WTC11 (cell line): ENCODE results near the gene TMEM207. TPM values are rescaled to one million over a fixed set of nuclear protein-coding genes. Genes with fewer than 3 reads are reported as not detected.

Source experiments
- ATAC-seq: fragments of 200-7000 bp; cut with Tn5 transposase; 2 replicates; pipeline ENCODE4 v1.10.0; 2021; ENCODE audit warnings: mild to moderate bottlenecking, moderate library complexity
- CTCF ChIA-PET: fragments of 300-600 bp; sonication (Branson Sonifier 250); formaldehyde crosslinking; loops from one replicate; lab custom pipeline; 2021; ENCODE audit warnings: antibody characterized with exemption; lab: Charles Lee
- POLR2A ChIA-PET: fragments of 350-600 bp; sonication (Branson Sonifier 250); formaldehyde crosslinking; loops from one replicate; lab custom pipeline; 2021; ENCODE audit warnings: antibody characterized with exemption; lab: Charles Lee
- DNase-seq: peaks from one replicate; pipeline ENCODE4 v3.0.0; 2021; ENCODE audit warnings: low spot score
- H3K27ac Mint-ChIP-seq: 2 replicates; pipeline ENCODE4 v1.8.0; 2021; ENCODE audit warnings: mixed read lengths
- H3K27me3 Mint-ChIP-seq: 2 replicates; pipeline ENCODE4 v1.8.0; 2021; ENCODE audit warnings: low read depth, mild to moderate bottlenecking, moderate library complexity, mixed read lengths
- H3K36me3 Mint-ChIP-seq: 2 replicates; pipeline ENCODE4 v1.8.0; 2021; ENCODE audit warnings: mixed read lengths
- H3K4me1 Mint-ChIP-seq: 2 replicates; pipeline ENCODE4 v1.8.0; 2022; ENCODE audit warnings: mixed read lengths
- H3K4me3 Mint-ChIP-seq: 2 replicates; pipeline ENCODE4 v1.8.0; 2021; ENCODE audit warnings: mild to moderate bottlenecking, moderate library complexity, mixed read lengths
- H3K9me3 Mint-ChIP-seq: 2 replicates; pipeline ENCODE4 v1.8.0; 2021; ENCODE audit warnings: mixed read lengths
- AFF4 ChIP-seq: sonication (generic); formaldehyde crosslinking; IDR thresholded peaks from 2 replicates; pipeline ENCODE4 v1.8.1; 2023; ENCODE audit warnings: mild to moderate bottlenecking, missing genetic modification reagents, borderline replicate concordance
- CTCF ChIP-seq: fragments of 200-600 bp; IDR thresholded peaks from 2 replicates; pipeline ENCODE4 v1.8.0; 2022; ENCODE audit warnings: antibody characterized with exemption
- ELF4 ChIP-seq: sonication (generic); formaldehyde crosslinking; IDR thresholded peaks from 2 replicates; pipeline ENCODE4 v1.8.1; 2022; ENCODE audit warnings: low read depth, mild to moderate bottlenecking, moderate library complexity, missing genetic modification reagents
- FOXJ3 ChIP-seq: sonication (generic); formaldehyde crosslinking; IDR thresholded peaks from 2 replicates; pipeline ENCODE4 v1.9.0; 2021; ENCODE audit warnings: missing genetic modification reagents, mild to moderate bottlenecking, borderline replicate concordance
- GTF2I ChIP-seq: fragments of 250-450 bp; sonication (Bioruptor Pico); conservative IDR thresholded peaks from 2 replicates; pipeline ENCODE4 v1.4.0; 2021; ENCODE audit warnings: mild to moderate bottlenecking
- JAZF1 ChIP-seq: fragments of 250-450 bp; sonication (Bioruptor Pico); IDR thresholded peaks from 2 replicates; pipeline ENCODE4 v1.9.0; 2021; ENCODE audit warnings: moderate library complexity, mild to moderate bottlenecking, inconsistent platforms
- KAT7 ChIP-seq: sonication (generic); formaldehyde crosslinking; IDR thresholded peaks from 2 replicates; pipeline ENCODE4 v1.8.1; 2023; ENCODE audit warnings: missing genetic modification reagents, mild to moderate bottlenecking, borderline replicate concordance
- MYBL2 ChIP-seq: sonication (generic); formaldehyde crosslinking; IDR thresholded peaks from 2 replicates; pipeline ENCODE4 v1.8.1; 2023; ENCODE audit warnings: mild to moderate bottlenecking, moderate library complexity, missing genetic modification reagents
- NFE2L1 ChIP-seq: sonication (generic); formaldehyde crosslinking; IDR thresholded peaks from 2 replicates; pipeline ENCODE4 v1.8.1; 2023; ENCODE audit warnings: missing genetic modification reagents
- PRRX2 ChIP-seq: fragments of 250-450 bp; sonication (Bioruptor Pico); IDR thresholded peaks from 2 replicates; pipeline ENCODE4 v1.8.0; 2021; ENCODE audit warnings: mild to moderate bottlenecking
- SMAD3 ChIP-seq: sonication (generic); formaldehyde crosslinking; IDR thresholded peaks from 2 replicates; pipeline ENCODE4 v1.8.0; 2022; ENCODE audit warnings: missing genetic modification reagents, mild to moderate bottlenecking, borderline replicate concordance
- TCF7 ChIP-seq: sonication (generic); formaldehyde crosslinking; IDR thresholded peaks from 2 replicates; pipeline ENCODE4 v1.8.0; 2022; ENCODE audit warnings: mild to moderate bottlenecking, low read depth, missing genetic modification reagents, moderate library complexity
- TEAD4 ChIP-seq: sonication (generic); formaldehyde crosslinking; IDR thresholded peaks from 2 replicates; pipeline ENCODE4 v1.8.0; 2022; ENCODE audit warnings: mild to moderate bottlenecking, missing genetic modification reagents
- USF2 ChIP-seq: sonication (generic); formaldehyde crosslinking; IDR thresholded peaks from 2 replicates; pipeline ENCODE4 v1.8.1; 2023; ENCODE audit warnings: mild to moderate bottlenecking, missing genetic modification reagents, moderate library complexity
- ZBTB21 ChIP-seq: sonication (generic); formaldehyde crosslinking; IDR thresholded peaks from 2 replicates; pipeline ENCODE4 v1.8.1; 2023; ENCODE audit warnings: mild to moderate bottlenecking, missing genetic modification reagents, borderline replicate concordance
- ZNF671 ChIP-seq: fragments of 250-450 bp; sonication (Bioruptor Pico); IDR thresholded peaks from 2 replicates; pipeline ENCODE4 v1.8.0; 2021; ENCODE audit warnings: mild to moderate bottlenecking
- total RNA-seq: library from RNA; stranded (reverse); gene quantifications from 3 replicates; pipeline ENCODE4 v1.2.3, GENCODE V29; 2021
- TF ChIP-seq, protein P1 (sequence below): sonication (generic); formaldehyde crosslinking; IDR thresholded peaks from 2 replicates; pipeline ENCODE4 v1.8.1; 2023; ENCODE audit warnings: mild to moderate bottlenecking, missing genetic modification reagents
- TF ChIP-seq, protein P2 (sequence below): fragments of 250-450 bp; sonication (Bioruptor Pico); conservative IDR thresholded peaks from 2 replicates; pipeline ENCODE4 v1.9.0; 2021; ENCODE audit warnings: mild to moderate bottlenecking
- TF ChIP-seq, protein P3 (sequence below): fragments of 250-450 bp; sonication (Bioruptor Pico); IDR thresholded peaks from 2 replicates; pipeline ENCODE4 v1.9.0; 2021; ENCODE audit warnings: moderate library complexity, mild to moderate bottlenecking, inconsistent platforms, borderline replicate concordance
- TF ChIP-seq, protein P4 (sequence below): fragments of 250-450 bp; sonication (Bioruptor Pico); IDR thresholded peaks from 2 replicates; pipeline ENCODE4 v1.8.0; 2021; ENCODE audit warnings: mild to moderate bottlenecking

Gene TMEM207
- total RNA-seq, 1 experiment from 2014 or later: not detected

DNA sequence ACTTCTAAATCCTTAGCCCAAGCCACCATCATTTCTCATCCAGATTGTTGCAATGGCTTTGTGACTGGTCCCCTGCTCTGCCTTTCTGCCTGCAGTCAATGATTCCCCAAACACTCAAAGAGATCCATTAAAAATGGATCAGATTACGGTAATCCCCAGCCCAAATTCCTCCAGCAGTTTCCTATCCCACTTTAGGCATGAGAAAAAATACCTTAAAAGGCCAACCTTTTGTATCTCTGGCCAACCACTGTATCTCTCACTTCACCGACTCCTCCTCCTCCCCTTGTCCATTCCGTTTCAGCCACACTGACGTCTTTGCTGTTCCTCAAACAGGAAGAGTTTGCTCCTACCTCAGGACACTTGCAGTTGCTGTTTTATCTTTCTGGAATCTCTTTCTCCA, 43.3 kb upstream of the TMEM207 start:
- POLR2A ChIA-PET: no interaction called here
- CTCF ChIA-PET: no interaction called here
- Mint-ChIP-seq H3K27me3 (no peaks in the 10 kb centered on the region), H3K9me3 (no peaks in the 10 kb centered on the region), H3K4me3 (no peak overlapping the region), H3K4me1 (peaks cover 13% of the 10 kb centered on the region), H3K36me3 (no peaks in the 10 kb centered on the region), H3K27ac (no peak overlapping the region)
- TF ChIP-seq, protein P1, sequence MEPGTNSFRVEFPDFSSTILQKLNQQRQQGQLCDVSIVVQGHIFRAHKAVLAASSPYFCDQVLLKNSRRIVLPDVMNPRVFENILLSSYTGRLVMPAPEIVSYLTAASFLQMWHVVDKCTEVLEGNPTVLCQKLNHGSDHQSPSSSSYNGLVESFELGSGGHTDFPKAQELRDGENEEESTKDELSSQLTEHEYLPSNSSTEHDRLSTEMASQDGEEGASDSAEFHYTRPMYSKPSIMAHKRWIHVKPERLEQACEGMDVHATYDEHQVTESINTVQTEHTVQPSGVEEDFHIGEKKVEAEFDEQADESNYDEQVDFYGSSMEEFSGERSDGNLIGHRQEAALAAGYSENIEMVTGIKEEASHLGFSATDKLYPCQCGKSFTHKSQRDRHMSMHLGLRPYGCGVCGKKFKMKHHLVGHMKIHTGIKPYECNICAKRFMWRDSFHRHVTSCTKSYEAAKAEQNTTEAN (CRISPR knock-in tag): no peak
- TF ChIP-seq GTF2I: peak; percentile 36; the same call in 1 of the 2 replicates
- no peak for TF ChIP-seq NFE2L1 (CRISPR knock-in tag)
- TF ChIP-seq, protein P2, sequence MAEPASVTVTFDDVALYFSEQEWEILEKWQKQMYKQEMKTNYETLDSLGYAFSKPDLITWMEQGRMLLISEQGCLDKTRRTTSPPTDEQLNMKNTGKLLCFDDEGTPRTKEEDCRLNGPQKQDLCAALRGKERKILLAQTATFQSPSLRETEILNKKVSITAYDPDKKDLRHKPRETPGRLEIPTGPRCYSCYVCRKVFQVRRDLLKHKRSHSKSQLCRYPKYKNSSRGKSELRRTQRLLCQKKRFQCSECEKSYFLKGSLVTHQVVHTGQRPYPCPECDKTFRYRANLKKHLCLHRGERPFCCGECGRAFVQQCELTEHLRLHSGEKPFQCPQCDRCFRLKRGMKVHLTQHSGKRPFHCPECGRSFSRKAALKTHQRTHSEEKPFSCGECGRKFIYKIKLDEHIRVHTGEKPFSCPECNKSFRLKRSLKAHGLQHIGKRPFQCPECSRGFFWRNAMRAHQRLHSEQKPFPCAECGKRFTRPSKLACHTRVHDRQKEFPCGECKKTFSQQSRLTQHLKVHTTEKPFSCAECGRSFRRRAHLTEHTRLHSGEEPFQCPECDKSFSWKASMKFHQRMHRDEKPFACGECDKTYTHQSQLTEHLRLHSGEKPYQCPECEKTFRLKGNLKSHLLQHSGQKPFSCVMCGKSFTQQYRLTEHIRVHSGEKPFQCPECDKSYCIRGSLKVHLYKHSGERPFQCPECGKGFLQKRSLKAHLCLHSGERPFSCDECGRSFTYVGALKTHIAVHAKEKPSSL: no peak
- peak; percentile 91 for ATAC-seq
- no peak for DNase-seq

DNA sequence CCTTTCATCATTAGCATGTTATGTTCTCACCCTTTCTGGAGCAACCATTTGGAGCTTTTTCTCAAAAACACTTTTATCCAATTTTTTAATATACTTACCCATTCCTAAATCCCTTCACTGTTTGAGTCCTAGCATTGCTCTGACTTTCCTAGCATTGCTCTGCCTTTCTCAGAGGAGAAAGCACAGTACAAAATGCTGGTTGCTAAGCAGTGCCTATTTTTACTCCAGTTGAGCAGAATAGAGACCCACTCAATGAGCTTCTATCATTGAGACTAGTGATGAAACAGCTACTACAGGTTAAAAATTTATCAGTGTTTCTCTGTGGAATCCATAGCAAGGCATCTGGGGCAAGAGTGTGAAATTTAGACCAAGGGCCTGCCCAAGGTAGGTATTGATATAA, 42.4 kb upstream of the TMEM207 start:
- Mint-ChIP-seq H3K27me3 (no peaks in the 10 kb centered on the region), H3K4me3 (no peak overlapping the region), H3K27ac (no peak overlapping the region), H3K4me1 (peaks cover 14% of the 10 kb centered on the region), H3K9me3 (no peaks in the 10 kb centered on the region), H3K36me3 (no peaks in the 10 kb centered on the region)
- ChIA-PET CTCF (interaction anchor here (0.6 kb wide), 1 partner anchor 20 kb away, joined by 3 read pairs; no protein-coding TSS in a partner anchor), POLR2A (no interaction called here)
- TF ChIP-seq JAZF1 (CRISPR knock-in tag) (no peak), KAT7 (CRISPR knock-in tag) (no peak), USF2 (CRISPR knock-in tag) (no peak), MYBL2 (CRISPR knock-in tag) (no peak), CTCF (no peak), PRRX2 (CRISPR knock-in tag) (no peak), ZBTB21 (CRISPR knock-in tag) (no peak), ELF4 (CRISPR knock-in tag) (no peak), FOXJ3 (CRISPR knock-in tag) (no peak), TCF7 (CRISPR knock-in tag) (no peak), ZNF671 (CRISPR knock-in tag) (no peak), AFF4 (CRISPR knock-in tag) (no peak), SMAD3 (CRISPR knock-in tag) (no peak), TEAD4 (CRISPR knock-in tag) (no peak)
- TF ChIP-seq, protein P3, sequence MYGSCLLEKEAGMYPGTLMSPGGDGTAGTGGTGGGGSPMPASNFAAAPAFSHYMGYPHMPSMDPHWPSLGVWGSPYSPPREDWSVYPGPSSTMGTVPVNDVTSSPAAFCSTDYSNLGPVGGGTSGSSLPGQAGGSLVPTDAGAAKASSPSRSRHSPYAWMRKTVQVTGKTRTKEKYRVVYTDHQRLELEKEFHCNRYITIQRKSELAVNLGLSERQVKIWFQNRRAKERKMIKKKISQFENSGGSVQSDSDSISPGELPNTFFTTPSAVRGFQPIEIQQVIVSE: no peak
- TF ChIP-seq, protein P1 (CRISPR knock-in tag): no peak
- TF ChIP-seq, protein P4, sequence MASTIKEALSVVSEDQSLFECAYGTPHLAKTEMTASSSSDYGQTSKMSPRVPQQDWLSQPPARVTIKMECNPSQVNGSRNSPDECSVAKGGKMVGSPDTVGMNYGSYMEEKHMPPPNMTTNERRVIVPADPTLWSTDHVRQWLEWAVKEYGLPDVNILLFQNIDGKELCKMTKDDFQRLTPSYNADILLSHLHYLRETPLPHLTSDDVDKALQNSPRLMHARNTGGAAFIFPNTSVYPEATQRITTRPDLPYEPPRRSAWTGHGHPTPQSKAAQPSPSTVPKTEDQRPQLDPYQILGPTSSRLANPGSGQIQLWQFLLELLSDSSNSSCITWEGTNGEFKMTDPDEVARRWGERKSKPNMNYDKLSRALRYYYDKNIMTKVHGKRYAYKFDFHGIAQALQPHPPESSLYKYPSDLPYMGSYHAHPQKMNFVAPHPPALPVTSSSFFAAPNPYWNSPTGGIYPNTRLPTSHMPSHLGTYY: no peak
- ATAC-seq (no peak), DNase-seq (no peak)
